Panc1 (cell line): ENCODE data around the gene POC1B. TPM values are rescaled to one million over a fixed set of nuclear protein-coding genes. Genes with fewer than 3 reads are reported as not detected.

Source experiments
- ATAC-seq: fragments of 200-7000 bp; cut with Tn5 transposase; 2 replicates; pipeline ENCODE4 v1.9.1; 2020; ENCODE audit warnings: mild to moderate bottlenecking, moderate library complexity
- BruUV-seq: library from RNA; stranded (reverse); fragments of 400-500 nt; replicated peaks from 2 replicates; lab custom pipeline; 2021; lab: Mats Ljungman, UMichigan
- CTCF ChIA-PET: fragments of 300-600 bp; sonication (Branson Sonifier 250); formaldehyde crosslinking; loops from one replicate; lab custom pipeline; 2022; ENCODE audit warnings: antibody characterized with exemption; lab: Charles Lee
- POLR2A ChIA-PET: fragments of 300-600 bp; sonication (Branson Sonifier 250); formaldehyde crosslinking; loops from one replicate; lab custom pipeline; 2022; ENCODE audit warnings: antibody characterized with exemption; lab: Charles Lee
- DNase-seq: peaks from one replicate; pipeline ENCODE4 v3.0.0-alpha.2; 2010; ENCODE audit warnings: low read depth, low spot score
- H3K27ac ChIP-seq: 2 replicates; pipeline ENCODE4 v1.5.1; 2011; ENCODE audit warnings: mild to moderate bottlenecking, low read length, inconsistent platforms
- H3K27me3 ChIP-seq: fragments of 200-500 bp; sonication (Bioruptor generic); 2 replicates; pipeline ENCODE4 v1.6.0; 2014; ENCODE audit warnings: low read length, inconsistent platforms; ENCODE audit not compliant: control insufficient read depth, insufficient read depth
- H3K36me3 ChIP-seq: fragments of 200-500 bp; sonication (Bioruptor generic); 2 replicates; pipeline ENCODE4 v1.5.1; 2014; ENCODE audit warnings: inconsistent platforms, mild to moderate bottlenecking, low read length, moderate library complexity; ENCODE audit not compliant: control insufficient read depth, insufficient read depth
- H3K4me1 ChIP-seq: 2 replicates; pipeline ENCODE4 v1.5.1; 2011; ENCODE audit warnings: inconsistent platforms, mild to moderate bottlenecking, low read length, moderate library complexity; ENCODE audit not compliant: control insufficient read depth, insufficient read depth
- H3K4me3 ChIP-seq, 2 experiments: 2 replicates each; pipeline ENCODE4 v1.5.1; 2011 to 2012; ENCODE audit warnings: low read depth in 2 of 2, low read length in 2 of 2, mild to moderate bottlenecking in 2 of 2, inconsistent platforms in 1 of 2, moderate library complexity in 1 of 2
- H3K9me3 ChIP-seq: fragments of 200-500 bp; sonication (Bioruptor generic); 2 replicates; pipeline ENCODE4 v1.5.1; 2014; ENCODE audit warnings: low read depth, mild to moderate bottlenecking, inconsistent platforms, low read length, moderate library complexity; ENCODE audit not compliant: control insufficient read depth, insufficient read depth
- CTCF ChIP-seq: fragments of 450-650 bp; IDR thresholded peaks from 2 replicates; pipeline ENCODE4 v1.5.1; 2017; ENCODE audit warnings: mild to moderate bottlenecking
- POLR2AphosphoS5 ChIP-seq: IDR thresholded peaks from 2 replicates; pipeline ENCODE4 v1.6.1; 2012; ENCODE audit warnings: mild to moderate bottlenecking, low read depth, low read length, moderate library complexity
- REST ChIP-seq, 2 experiments: IDR thresholded peaks; 2 replicates each; pipeline ENCODE4 v1.6.1; 2011 to 2012; ENCODE audit warnings: low read depth in 2 of 2, control low read depth in 1 of 2, low read length in 1 of 2, mild to moderate bottlenecking in 1 of 2, moderate library complexity in 1 of 2; ENCODE audit not compliant: insufficient read depth in 1 of 2
- SIN3A ChIP-seq: IDR thresholded peaks from 2 replicates; pipeline ENCODE4 v1.6.1; 2012; ENCODE audit warnings: low read depth, mild to moderate bottlenecking, low read length, moderate library complexity, borderline replicate concordance; ENCODE audit not compliant: insufficient read depth
- TCF7L2 ChIP-seq: IDR thresholded peaks from 2 replicates; pipeline ENCODE4 v1.6.1; 2011; ENCODE audit warnings: mild to moderate bottlenecking, low read depth, low read length, inconsistent platforms
- in situ Hi-C: cut with HindIII; loops from 2 replicates; pipeline ENCODE4 v1.10.0; 2016; ENCODE audit warnings: low sequenced_read_pairs, low pct_unique_long_range_greater_than_20kb
- intact Hi-C: fragments of 100-400 bp; cut with micrococcal nuclease; formaldehyde crosslinking; loops from one replicate; pipeline ENCODE4 v1.10.0; 2022; ENCODE audit not compliant: unreplicated experiment
- total RNA-seq: library from RNA; stranded (reverse); gene quantifications from one replicate; pipeline ENCODE4 v1.2.1, GENCODE V29; 2021; ENCODE audit not compliant: unreplicated experiment

Gene POC1B
- total RNA-seq, 1 experiment from 2014 or later, result 7.3 TPM

GRCh38 chr12:89504560-89505346 lies 21.1 kb downstream of the POC1B start:
- no peak overlapping the region for H3K4me3 ChIP-seq
- no peak overlapping the region for H3K27ac ChIP-seq
- no TSS peak for BruUV-seq
- no peaks in the 10 kb centered on the region for H3K4me1 ChIP-seq
- no peak for TF ChIP-seq POLR2AphosphoS5
- TF ChIP-seq CTCF, result peak; percentile 19; the same call in 1 of the 2 replicates
- no peak for DNase-seq
- no peaks in the 10 kb centered on the region for H3K36me3 ChIP-seq
- ChIA-PET POLR2A (no interaction called here), CTCF (no interaction called here)
- no peaks in the 10 kb centered on the region for H3K9me3 ChIP-seq
- no peak for ATAC-seq
- no peaks in the 10 kb centered on the region for H3K27me3 ChIP-seq
- in situ Hi-C loops (no loop called here), intact Hi-C loops (no loop called here)

GRCh38 chr12:89501793-89502192 lies 24.1 kb downstream of the POC1B start:
- no peak for DNase-seq
- CTCF ChIA-PET, result no interaction called here
- in situ Hi-C loops (no loop called here), intact Hi-C loops (no loop called here)
- Histone ChIP-seq H3K27me3 (no peaks in the 10 kb centered on the region), H3K4me3 (no peak overlapping the region), H3K4me1 (no peaks in the 10 kb centered on the region), H3K9me3 (no peaks in the 10 kb centered on the region), H3K36me3 (no peaks in the 10 kb centered on the region), H3K27ac (no peak overlapping the region)
- no TSS peak for BruUV-seq
- TF ChIP-seq REST (IDR thresholded peaks at IDR 0.05; ENCODE audit: insufficient read depth in 1 of 2, low read depth in 2 of 2, low read length in 1 of 2) (no peak), CTCF (no peak), POLR2AphosphoS5 (no peak), TCF7L2 (no peak), SIN3A (no peak)
- POLR2A ChIA-PET, result no interaction called here
- no peak for ATAC-seq
